A549 (cell line): Measurements from ENCODE around the gene BOK. TPM values are rescaled to one million over a fixed set of nuclear protein-coding genes. Genes with fewer than 3 reads are reported as not detected.

Source experiments
- ATAC-seq, 2 experiments: fragments of 200-7000 bp in 1 of 2; fragments of >200 bp in 1 of 2; cut with Nextera tagmentation in 1 of 2; cut with Tn5 transposase in 1 of 2; 3 replicates each; pipeline versions ENCODE4 v1.8.0 to v1.9.1; 2018 to 2020; ENCODE audit warnings: mild to moderate bottlenecking in 1 of 2, moderate library complexity in 1 of 2
- CTCF ChIA-PET: fragments of 300-600 bp; sonication (Branson Sonifier 250); formaldehyde crosslinking; extraction: SDS; loops from one replicate; lab custom pipeline; 2021; ENCODE audit warnings: antibody characterized with exemption, inconsistent platforms; lab: Yijun Ruan, JAX
- POLR2A ChIA-PET: fragments of 350-600 bp; formaldehyde crosslinking; extraction: SDS; loops from one replicate; lab custom pipeline; 2021; ENCODE audit warnings: antibody characterized with exemption, inconsistent platforms; lab: Yijun Ruan, JAX
- DNase-seq, 2 experiments: peaks; one replicate each; pipeline versions ENCODE4 v3.0.0 to v3.0.0-alpha.2; 2011 to 2016; ENCODE audit warnings: low read depth in 1 of 2, low spot score in 1 of 2
- FAIRE-seq: peaks from 2 replicates; lab custom pipeline; 2011; peaks lifted over from hg19 to GRCh38; lab: Jason Lieb, UNC
- H3K27ac ChIP-seq, 2 experiments: fragments of >200 bp; sonication (Bioruptor Twin); formaldehyde crosslinking; 3 replicates each; pipeline ENCODE4 v1.5.1; 2016 to 2017
- H3K4me1 ChIP-seq: fragments of >200 bp; sonication (Bioruptor Twin); formaldehyde crosslinking; 3 replicates; pipeline ENCODE4 v1.6.1; 2016
- H3K4me2 ChIP-seq: fragments of >200 bp; sonication (Bioruptor Twin); formaldehyde crosslinking; 3 replicates; pipeline ENCODE4 v1.6.1; 2016
- H3K4me3 ChIP-seq: fragments of >200 bp; sonication (Bioruptor Twin); formaldehyde crosslinking; 3 replicates; pipeline ENCODE4 v1.5.1; 2016
- H3K9me3 ChIP-seq: fragments of >200 bp; sonication (Bioruptor Twin); formaldehyde crosslinking; 3 replicates; pipeline ENCODE4 v1.6.1; 2016
- BHLHE40 ChIP-seq: IDR thresholded peaks from 2 replicates; pipeline ENCODE4 v1.6.1; 2012; ENCODE audit warnings: low read depth, low read length, inconsistent platforms
- CHD4 ChIP-seq: fragments of 200-600 bp; sonication (generic); IDR thresholded peaks from 2 replicates; pipeline ENCODE4 v1.6.1; 2016; ENCODE audit warnings: antibody characterized with exemption, mild to moderate bottlenecking, borderline replicate concordance
- CTCF ChIP-seq: fragments of >200 bp; sonication (Bioruptor Twin); formaldehyde crosslinking; IDR thresholded peaks from 3 replicates; pipeline ENCODE4 v1.5.1; 2016
- EHMT2 ChIP-seq: fragments of 200-600 bp; sonication (generic); IDR thresholded peaks from 2 replicates; pipeline ENCODE4 v1.6.1; 2016; ENCODE audit warnings: antibody characterized with exemption, low read depth, mild to moderate bottlenecking, moderate library complexity
- FOXS1 ChIP-seq: fragments of 250-450 bp; sonication (Bioruptor Pico); IDR thresholded peaks from 2 replicates; pipeline ENCODE4 v1.5.0; 2020; ENCODE audit warnings: mild to moderate bottlenecking, moderate library complexity
- HES2 ChIP-seq: fragments of >200 bp; sonication (Bioruptor Twin); formaldehyde crosslinking; IDR thresholded peaks from 2 replicates; pipeline ENCODE4 v1.6.1; 2016
- HOXB5 ChIP-seq: fragments of 250-450 bp; sonication (Bioruptor Pico); IDR thresholded peaks from 2 replicates; pipeline ENCODE4 v1.5.0; 2020; ENCODE audit warnings: mild to moderate bottlenecking, moderate library complexity
- JUN ChIP-seq, 2 experiments: fragments of >200 bp; sonication (Bioruptor Twin); formaldehyde crosslinking; IDR thresholded peaks; 2 replicates in 1 of 2; 3 replicates in 1 of 2; pipeline ENCODE4 v1.6.1; 2016 to 2017
- KDM1A ChIP-seq: fragments of 200-600 bp; sonication (generic); IDR thresholded peaks from 2 replicates; pipeline ENCODE4 v1.6.1; 2016; ENCODE audit warnings: low read depth, mild to moderate bottlenecking
- MAX ChIP-seq: IDR thresholded peaks from 2 replicates; pipeline ENCODE4 v1.6.1; 2012
- MYC ChIP-seq: IDR thresholded peaks from 2 replicates; pipeline ENCODE4 v1.6.1; 2012; ENCODE audit warnings: mild to moderate bottlenecking, inconsistent platforms, low read length, improper control_type of control experiment, borderline replicate concordance
- NPAS2 ChIP-seq: fragments of 250-450 bp; sonication (Bioruptor Pico); IDR thresholded peaks from 2 replicates; pipeline ENCODE4 v1.8.0; 2022; ENCODE audit warnings: mild to moderate bottlenecking, moderate library complexity, borderline replicate concordance
- NR3C1 ChIP-seq: fragments of >200 bp; sonication (Bioruptor Twin); formaldehyde crosslinking; IDR thresholded peaks from 3 replicates; pipeline ENCODE4 v1.6.1; 2017
- PHF8 ChIP-seq: fragments of 200-600 bp; sonication (generic); IDR thresholded peaks from 2 replicates; pipeline ENCODE4 v1.6.1; 2016; ENCODE audit warnings: low read depth, mild to moderate bottlenecking, antibody characterized with exemption, moderate library complexity, borderline replicate concordance
- POLR2A ChIP-seq: IDR thresholded peaks from 2 replicates; pipeline ENCODE4 v1.6.1; 2012; ENCODE audit warnings: mild to moderate bottlenecking, low read length
- POLR2AphosphoS2 ChIP-seq: conservative IDR thresholded peaks from 2 replicates; pipeline ENCODE4 v1.6.1; 2012; ENCODE audit warnings: low read length, improper control_type of control experiment, inconsistent platforms
- RAD21 ChIP-seq, 2 experiments: fragments of >200 bp in 1 of 2; sonication (Bioruptor Twin) in 1 of 2; formaldehyde crosslinking in 1 of 2; IDR thresholded peaks in 1 of 2; conservative IDR thresholded peaks in 1 of 2; 2 replicates in 1 of 2; 3 replicates in 1 of 2; pipeline ENCODE4 v1.6.1; 2012 to 2018; ENCODE audit warnings: inconsistent platforms in 1 of 2
- RARB ChIP-seq: fragments of 250-450 bp; sonication (Bioruptor Pico); IDR thresholded peaks from 2 replicates; pipeline ENCODE4 v1.8.0; 2021; ENCODE audit warnings: mild to moderate bottlenecking, moderate library complexity
- REST ChIP-seq: fragments of 200-600 bp; sonication (generic); IDR thresholded peaks from 2 replicates; pipeline ENCODE4 v1.6.1; 2016; ENCODE audit warnings: antibody characterized with exemption, mild to moderate bottlenecking, moderate library complexity
- SMC3 ChIP-seq: fragments of >200 bp; sonication (Bioruptor Twin); formaldehyde crosslinking; IDR thresholded peaks from 3 replicates; pipeline ENCODE4 v1.6.1; 2018; ENCODE audit warnings: inconsistent platforms
- SREBF2 ChIP-seq: fragments of 450-650 bp; IDR thresholded peaks from 2 replicates; pipeline ENCODE4 v1.6.1; 2014; ENCODE audit warnings: mild to moderate bottlenecking, moderate library complexity
- TP53 ChIP-seq: fragments of 250-450 bp; sonication (Bioruptor Pico); IDR thresholded peaks from 2 replicates; pipeline ENCODE4 v1.5.0; 2021; ENCODE audit warnings: mild to moderate bottlenecking, moderate library complexity
- ZFP36 ChIP-seq: fragments of 450-650 bp; IDR thresholded peaks from 2 replicates; pipeline ENCODE4 v1.6.1; 2014; ENCODE audit warnings: borderline replicate concordance; ENCODE audit not compliant: partially characterized antibody
- WGBS: methylation state at CpG from one replicate; pipeline ENCODE4 v1.1.6; 2017; ENCODE audit errors: missing lambda C conversion rate; 5-methylcytosine and 5-hydroxymethylcytosine counted together
- polyA plus RNA-seq, 4 experiments: library from polyadenylated mRNA; depleted of rRNA in 3 of 4; stranded (reverse); fragments of >200 nt; fragmentation: RNase III in 1 of 4; extraction: RNeasy Plus Mini Kit Qiagen cat#74134 plus additional on column Dnase treatment in 1 of 4; gene quantifications; 2 replicates in 3 of 4; 3 replicates in 1 of 4; pipeline ENCODE4 v1.2.3, GENCODE V29; 2011 to 2017
- TF ChIP-seq, protein P1 (sequence below): fragments of 250-450 bp; sonication (Bioruptor Pico); IDR thresholded peaks from 2 replicates; pipeline ENCODE4 v1.5.0; 2021; ENCODE audit warnings: mild to moderate bottlenecking, moderate library complexity, borderline replicate concordance

Gene BOK
- polyA plus RNA-seq, 2 of the 4 experiments (the other 2 are of a cell fraction) = 5.0 to 12.6 TPM

- 75% methylated on average over 10 of the region's 14 CpGs for WGBS
- Histone ChIP-seq H3K27ac (no peak overlapping the region), H3K4me3 (no peak overlapping the region), H3K4me1 (no peaks in the 10 kb centered on the region), H3K4me2 (no peak overlapping the region), H3K9me3 (no peaks in the 10 kb centered on the region)
- no peak for DNase-seq
- ChIA-PET POLR2A (no interaction called here), CTCF (interaction anchor here (0.6 kb wide), 1 partner anchor 38 kb away, joined by 3 read pairs; no protein-coding TSS in a partner anchor)
- TF ChIP-seq HOXB5 (CRISPR knock-in tag) = no peak
- no peak for TF ChIP-seq CTCF
- TF ChIP-seq RAD21 (conservative IDR thresholded peaks at IDR 0.05 in 1 of 2, IDR thresholded peaks at IDR 0.05 in 1 of 2) = no peak
- no peak for TF ChIP-seq TP53 (CRISPR knock-in tag)
- no peak for TF ChIP-seq FOXS1 (CRISPR knock-in tag)
- no peak for TF ChIP-seq NR3C1
- no peak for TF ChIP-seq REST
- TF ChIP-seq SREBF2 = no peak
- TF ChIP-seq NPAS2 (CRISPR knock-in tag) = no peak
- TF ChIP-seq MAX = no peak
- no peak for TF ChIP-seq KDM1A
- FAIRE-seq = no peak
- no peak for ATAC-seq
Measured at GRCh38 chr2:241576293-241576654, 17.7 kb downstream of the BOK start.

- H3K27ac ChIP-seq = no peak overlapping the region
- DNase-seq = no peak
- ChIA-PET POLR2A (no interaction called here), CTCF (no interaction called here)
- ATAC-seq = no peak
- H3K4me3 ChIP-seq = no peak overlapping the region
- FAIRE-seq = no peak
- 84% methylated on average over 5 of the region's 9 CpGs for WGBS
- H3K4me2 ChIP-seq = no peak overlapping the region
- TF ChIP-seq NPAS2 (CRISPR knock-in tag) (no peak), POLR2AphosphoS2 (no peak)
- H3K9me3 ChIP-seq = peaks cover 10% of the 10 kb centered on the region
- H3K4me1 ChIP-seq = no peaks in the 10 kb centered on the region
Measured at GRCh38 chr2:241577413-241578122, 19.0 kb downstream of the BOK start.

GRCh38 chr2:241579281-241579680 is 20.7 kb downstream of the BOK start:
- H3K9me3 ChIP-seq = peaks cover 25% of the 10 kb centered on the region
- ChIA-PET POLR2A (no interaction called here), CTCF (no interaction called here)
- TF ChIP-seq POLR2A = no peak
- no peak for TF ChIP-seq RARB
- no peak for TF ChIP-seq CHD4
- TF ChIP-seq, protein P1, sequence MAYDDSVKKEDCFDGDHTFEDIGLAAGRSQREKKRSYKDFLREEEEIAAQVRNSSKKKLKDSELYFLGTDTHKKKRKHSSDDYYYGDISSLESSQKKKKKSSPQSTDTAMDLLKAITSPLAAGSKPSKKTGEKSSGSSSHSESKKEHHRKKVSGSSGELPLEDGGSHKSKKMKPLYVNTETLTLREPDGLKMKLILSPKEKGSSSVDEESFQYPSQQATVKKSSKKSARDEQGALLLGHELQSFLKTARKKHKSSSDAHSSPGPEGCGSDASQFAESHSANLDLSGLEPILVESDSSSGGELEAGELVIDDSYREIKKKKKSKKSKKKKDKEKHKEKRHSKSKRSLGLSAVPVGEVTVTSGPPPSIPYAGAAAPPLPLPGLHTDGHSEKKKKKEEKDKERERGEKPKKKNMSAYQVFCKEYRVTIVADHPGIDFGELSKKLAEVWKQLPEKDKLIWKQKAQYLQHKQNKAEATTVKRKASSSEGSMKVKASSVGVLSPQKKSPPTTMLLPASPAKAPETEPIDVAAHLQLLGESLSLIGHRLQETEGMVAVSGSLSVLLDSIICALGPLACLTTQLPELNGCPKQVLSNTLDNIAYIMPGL (CRISPR knock-in tag) = no peak
- TF ChIP-seq MYC = no peak
- no peak for TF ChIP-seq ZFP36
- no peak for TF ChIP-seq EHMT2
- no peak for TF ChIP-seq PHF8
- no peak for TF ChIP-seq JUN (IDR thresholded peaks at IDR 0.05)
- no peak for TF ChIP-seq SMC3
- TF ChIP-seq HES2 = no peak
- TF ChIP-seq BHLHE40 = no peak
- TF ChIP-seq TP53 (CRISPR knock-in tag) = no peak
- H3K4me1 ChIP-seq = no peaks in the 10 kb centered on the region
- no peak overlapping the region for H3K4me2 ChIP-seq
- FAIRE-seq = no peak
- ATAC-seq = no peak
- no peak overlapping the region for H3K27ac ChIP-seq
- WGBS = 80% methylated on average over 7 of the region's 7 CpGs
- DNase-seq = no peak
- no peak overlapping the region for H3K4me3 ChIP-seq
